Fibroblast of lung (primary cell): ENCODE results near the gene DUSP14. TPM values are rescaled to one million over a fixed set of nuclear protein-coding genes. Genes with fewer than 3 reads are reported as not detected.

Experiments used
- DNase-seq, 2 donors: peaks; one replicate each; pipeline versions ENCODE4 v3.0.0 to v3.0.0-alpha.2; 2010; ENCODE audit warnings: low read depth in 2 of 2
- H2AFZ ChIP-seq: 2 replicates; pipeline ENCODE4 v1.5.1; 2012; ENCODE audit warnings: low read length, control low read depth, inconsistent platforms
- H3K27ac ChIP-seq: 2 replicates; pipeline ENCODE4 v1.5.1; 2011; ENCODE audit warnings: low read length, control low read depth; ENCODE audit not compliant: insufficient read depth
- H3K27me3 ChIP-seq: 2 replicates; pipeline ENCODE4 v1.5.1; 2011; ENCODE audit warnings: mild to moderate bottlenecking, low read length; ENCODE audit not compliant: control insufficient read depth, insufficient read depth
- H3K36me3 ChIP-seq: 2 replicates; pipeline ENCODE4 v1.5.1; 2011; ENCODE audit warnings: low read length; ENCODE audit not compliant: control insufficient read depth, insufficient read depth
- H3K4me1 ChIP-seq: 2 replicates; pipeline ENCODE4 v1.5.1; 2011; ENCODE audit warnings: low read length; ENCODE audit not compliant: control insufficient read depth, insufficient read depth; ENCODE audit errors: extremely low read depth
- H3K4me2 ChIP-seq: 2 replicates; pipeline ENCODE4 v1.5.1; 2011; ENCODE audit warnings: low read length, control low read depth; ENCODE audit not compliant: insufficient read depth; ENCODE audit errors: extremely low read depth
- H3K4me3 ChIP-seq, 4 experiments: fragments of 200-600 bp in 1 of 4; sonication (generic) in 1 of 4; replicated peaks in 1 of 4; 2 replicates each; pipeline ENCODE4 v1.5.1; 2011 to 2016; ENCODE audit warnings: low read length in 4 of 4, low read depth in 3 of 4, mild to moderate bottlenecking in 3 of 4, control low read depth in 2 of 4, inconsistent platforms in 1 of 4, mixed read lengths in 1 of 4; ENCODE audit not compliant: insufficient read depth in 1 of 4; ENCODE audit errors: control extremely low read depth in 1 of 4
- H3K79me2 ChIP-seq: 2 replicates; pipeline ENCODE4 v1.5.1; 2012; ENCODE audit warnings: mild to moderate bottlenecking, low read length, inconsistent platforms; ENCODE audit not compliant: control insufficient read depth, insufficient read depth
- H3K9ac ChIP-seq: 2 replicates; pipeline ENCODE4 v1.5.1; 2011; ENCODE audit warnings: mild to moderate bottlenecking, low read length, control low read depth; ENCODE audit not compliant: insufficient read depth
- H3K9me3 ChIP-seq: 2 replicates; pipeline ENCODE4 v1.5.1; 2012; ENCODE audit warnings: low read depth, low read length; ENCODE audit not compliant: control insufficient read depth, insufficient read depth
- H4K20me1 ChIP-seq: 2 replicates; pipeline ENCODE4 v1.5.1; 2011; ENCODE audit warnings: low read length; ENCODE audit not compliant: control insufficient read depth, insufficient read depth; ENCODE audit errors: extremely low read depth
- EZH2 ChIP-seq: IDR thresholded peaks from 2 replicates; pipeline ENCODE4 v1.5.1; 2012; ENCODE audit warnings: low read length, control low read depth, mild to moderate bottlenecking; ENCODE audit errors: missing control alignments
- polyA plus RNA-seq, 2 donors: library from polyadenylated mRNA; depleted of rRNA in 1 of 2; stranded (reverse) in 1 of 2; unstranded in 1 of 2; fragments of >200 nt; gene quantifications; 2 replicates each; pipeline ENCODE4 v1.2.1, GENCODE V29; 2011 to 2012; ENCODE audit warnings: missing spikeins in 1 of 2
- total RNA-seq: library from RNA; depleted of rRNA; stranded (reverse); fragments of >200 nt; gene quantifications from 2 replicates; pipeline ENCODE4 v1.2.1, GENCODE V29; 2014
- TF ChIP-seq, protein P1 (sequence below), 2 donors: IDR thresholded peaks in 1 of 2; conservative IDR thresholded peaks in 1 of 2; 1 replicate in 1 of 2; 2 replicates in 1 of 2; pipeline ENCODE4 v1.5.1; 2011 to 2012; ENCODE audit warnings: low read length in 2 of 2, control low read depth in 1 of 2, inconsistent platforms in 1 of 2, low read depth in 1 of 2, mild to moderate bottlenecking in 1 of 2

Gene DUSP14
- total and polyA plus RNA-seq, 2 donors (not counting 1 experiment from before 2014, with no cell fraction given): 121 to 161 TPM

GRCh38 chr17:37535906-37536305 lies 46.2 kb downstream of the DUSP14 start:
- no peaks in the 10 kb centered on the region for H3K27me3 ChIP-seq
- H3K4me1 ChIP-seq: peaks cover under 1% of the 10 kb centered on the region
- no peak overlapping the region for H3K4me2 ChIP-seq
- H3K79me2 ChIP-seq: no peaks in the 10 kb centered on the region
- H3K4me3 ChIP-seq: no peak overlapping the region
- no peak overlapping the region for H3K27ac ChIP-seq
- DNase-seq: no peak
- no peak overlapping the region for H2AFZ ChIP-seq
- H3K9ac ChIP-seq: no peak overlapping the region
- H4K20me1 ChIP-seq: no peaks in the 10 kb centered on the region
- no peaks in the 10 kb centered on the region for H3K9me3 ChIP-seq
- TF ChIP-seq, protein P1, sequence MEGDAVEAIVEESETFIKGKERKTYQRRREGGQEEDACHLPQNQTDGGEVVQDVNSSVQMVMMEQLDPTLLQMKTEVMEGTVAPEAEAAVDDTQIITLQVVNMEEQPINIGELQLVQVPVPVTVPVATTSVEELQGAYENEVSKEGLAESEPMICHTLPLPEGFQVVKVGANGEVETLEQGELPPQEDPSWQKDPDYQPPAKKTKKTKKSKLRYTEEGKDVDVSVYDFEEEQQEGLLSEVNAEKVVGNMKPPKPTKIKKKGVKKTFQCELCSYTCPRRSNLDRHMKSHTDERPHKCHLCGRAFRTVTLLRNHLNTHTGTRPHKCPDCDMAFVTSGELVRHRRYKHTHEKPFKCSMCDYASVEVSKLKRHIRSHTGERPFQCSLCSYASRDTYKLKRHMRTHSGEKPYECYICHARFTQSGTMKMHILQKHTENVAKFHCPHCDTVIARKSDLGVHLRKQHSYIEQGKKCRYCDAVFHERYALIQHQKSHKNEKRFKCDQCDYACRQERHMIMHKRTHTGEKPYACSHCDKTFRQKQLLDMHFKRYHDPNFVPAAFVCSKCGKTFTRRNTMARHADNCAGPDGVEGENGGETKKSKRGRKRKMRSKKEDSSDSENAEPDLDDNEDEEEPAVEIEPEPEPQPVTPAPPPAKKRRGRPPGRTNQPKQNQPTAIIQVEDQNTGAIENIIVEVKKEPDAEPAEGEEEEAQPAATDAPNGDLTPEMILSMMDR (conservative IDR thresholded peaks at IDR 0.05 in 1 of 2, IDR thresholded peaks at IDR 0.05 in 1 of 2; ENCODE audit: low read depth in 1 of 2, low read length in 2 of 2): no peak
- no peak for TF ChIP-seq EZH2
- H3K36me3 ChIP-seq: peaks cover 11% of the 10 kb centered on the region

- H4K20me1 ChIP-seq: no peaks in the 10 kb centered on the region
- DNase-seq: no peak
- TF ChIP-seq, protein P1 (conservative IDR thresholded peaks at IDR 0.05 in 1 of 2, IDR thresholded peaks at IDR 0.05 in 1 of 2; ENCODE audit: low read depth in 1 of 2, low read length in 2 of 2): no peak
- TF ChIP-seq EZH2: no peak
- H3K79me2 ChIP-seq: no peaks in the 10 kb centered on the region
- H3K27ac ChIP-seq: no peak overlapping the region
- no peak overlapping the region for H3K4me2 ChIP-seq
- no peak overlapping the region for H2AFZ ChIP-seq
- no peak overlapping the region for H3K4me3 ChIP-seq
- no peaks in the 10 kb centered on the region for H3K27me3 ChIP-seq
- no peaks in the 10 kb centered on the region for H3K4me1 ChIP-seq
- H3K36me3 ChIP-seq: peaks cover 15% of the 10 kb centered on the region
- no peak overlapping the region for H3K9ac ChIP-seq
- no peaks in the 10 kb centered on the region for H3K9me3 ChIP-seq
Measured at GRCh38 chr17:37538981-37539659, 49.4 kb downstream of the DUSP14 start.

DNA sequence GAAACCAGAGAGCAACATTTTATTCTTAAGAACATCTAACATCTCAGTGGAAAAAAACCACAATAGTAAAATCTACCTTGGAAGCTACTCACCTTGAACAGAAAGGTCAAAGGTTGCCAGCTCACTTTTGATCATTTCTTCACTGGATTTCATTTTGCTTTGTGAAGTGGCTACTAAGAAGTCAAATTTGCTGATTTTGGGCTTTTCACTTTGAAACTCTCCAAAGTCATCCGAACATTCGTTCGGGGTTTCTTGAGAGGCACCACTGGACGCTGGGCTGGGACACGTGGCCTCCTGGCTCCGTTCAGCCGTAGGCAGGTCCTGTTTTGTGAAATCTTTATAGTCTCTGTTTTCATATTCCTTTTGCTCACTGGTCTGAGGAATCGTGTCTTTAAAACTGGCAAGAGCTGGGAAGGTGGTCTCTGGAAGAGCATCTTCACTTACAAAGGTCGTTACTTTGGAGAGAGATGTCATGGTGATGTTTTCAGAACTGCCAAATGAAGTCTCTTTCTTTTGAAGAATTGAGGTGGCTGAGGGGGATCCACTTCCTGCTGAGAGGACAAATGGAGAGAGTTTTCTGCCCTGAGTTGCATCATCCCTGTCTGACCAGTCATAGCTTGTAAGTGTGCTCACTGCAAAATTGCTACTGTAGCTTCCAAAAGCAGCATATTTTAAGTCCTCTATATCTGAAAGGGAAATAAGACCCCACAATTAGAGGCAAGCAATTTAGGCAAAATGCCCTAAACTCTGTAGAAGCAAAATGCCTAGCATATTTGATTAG lies 52.4 kb downstream of the DUSP14 start:
- DNase-seq: peak; percentile 56 to 80
- TF ChIP-seq EZH2: no peak
- TF ChIP-seq, protein P1 (conservative IDR thresholded peaks at IDR 0.05 in 1 of 2, IDR thresholded peaks at IDR 0.05 in 1 of 2; ENCODE audit: low read depth in 1 of 2, low read length in 2 of 2): no peak
- peak overlapping the region; percentile 34 for H3K27ac ChIP-seq
- no peaks in the 10 kb centered on the region for H3K9me3 ChIP-seq
- H2AFZ ChIP-seq: no peak overlapping the region
- H3K4me3 ChIP-seq: no peak overlapping the region
- H3K79me2 ChIP-seq: no peaks in the 10 kb centered on the region
- no peaks in the 10 kb centered on the region for H3K27me3 ChIP-seq
- H3K4me1 ChIP-seq: no peaks in the 10 kb centered on the region
- H3K9ac ChIP-seq: no peak overlapping the region
- no peaks in the 10 kb centered on the region for H4K20me1 ChIP-seq
- H3K36me3 ChIP-seq: peaks cover 11% of the 10 kb centered on the region
- H3K4me2 ChIP-seq: no peak overlapping the region
